IMR-90 (cell line): ENCODE measurements around the gene NCBP2L. TPM values are rescaled to one million over a fixed set of nuclear protein-coding genes. Genes with fewer than 3 reads are reported as not detected.

ENCODE experiments used
- ATAC-seq: fragments of 200-7000 bp; cut with Tn5 transposase; 2 replicates; pipeline ENCODE4 v1.9.1; 2020; ENCODE audit warnings: low read depth, mild to moderate bottlenecking, moderate library complexity
- BruUV-seq: library from RNA; stranded (reverse); fragments of 400-500 nt; replicated peaks from 2 replicates; lab custom pipeline; 2021; lab: Mats Ljungman, UMichigan
- CTCF ChIA-PET: fragments of 300-600 bp; formaldehyde crosslinking; extraction: SDS; loops from one replicate; lab custom pipeline; 2021; ENCODE audit warnings: antibody characterized with exemption; lab: Yijun Ruan, JAX
- POLR2A ChIA-PET: fragments of 300-600 bp; sonication (Branson Sonifier 250); formaldehyde crosslinking; loops from one replicate; lab custom pipeline; 2022; ENCODE audit warnings: antibody characterized with exemption; ENCODE audit not compliant: unreplicated experiment; lab: Charles Lee
- DNase-seq: peaks from one replicate; pipeline ENCODE4 v3.0.0; 2013
- H2AFZ ChIP-seq: replicated peaks from 2 replicates; pipeline ENCODE3; 2013; ENCODE audit warnings: low read length, mild to moderate bottlenecking; ENCODE audit not compliant: poor library complexity
- H2AK5ac ChIP-seq: 2 replicates; pipeline ENCODE4 v1.6.1; 2013; ENCODE audit warnings: low read depth, low read length, inconsistent platforms
- H2AK9ac ChIP-seq: replicated peaks from 2 replicates; pipeline ENCODE3; 2013; ENCODE audit warnings: mild to moderate bottlenecking, low read depth, low read length, moderate library complexity; ENCODE audit not compliant: poor library complexity
- H2BK120ac ChIP-seq: 2 replicates; pipeline ENCODE4 v1.6.1; 2013; ENCODE audit warnings: low read depth, low read length, inconsistent platforms
- H2BK15ac ChIP-seq: 3 replicates; pipeline ENCODE4 v1.6.1; 2013; ENCODE audit warnings: low read depth, low read length, inconsistent platforms
- H2BK20ac ChIP-seq: 2 replicates; pipeline ENCODE4 v1.6.1; 2013; ENCODE audit warnings: low read depth, mild to moderate bottlenecking, inconsistent platforms, low read length, moderate library complexity
- H2BK5ac ChIP-seq: 2 replicates; pipeline ENCODE4 v1.6.1; 2013; ENCODE audit warnings: mild to moderate bottlenecking, low read depth, low read length, inconsistent platforms; ENCODE audit not compliant: poor library complexity, severe bottlenecking
- H3K14ac ChIP-seq: replicated peaks from 2 replicates; pipeline ENCODE4 v1.6.1; 2013; ENCODE audit warnings: low read depth, low read length, inconsistent platforms
- H3K18ac ChIP-seq: 2 replicates; pipeline ENCODE4 v1.6.1; 2013; ENCODE audit warnings: low read depth, low read length, control low read depth
- H3K23ac ChIP-seq: 2 replicates; pipeline ENCODE4 v1.6.1; 2013; ENCODE audit warnings: low read depth, low read length, inconsistent platforms
- H3K27ac ChIP-seq: 2 replicates; pipeline ENCODE4 v1.5.1; 2013; ENCODE audit warnings: mild to moderate bottlenecking, control low read depth, low read length; ENCODE audit not compliant: insufficient read depth
- H3K27me3 ChIP-seq: 2 replicates; pipeline ENCODE4 v1.6.1; 2013; ENCODE audit warnings: low read length; ENCODE audit not compliant: control insufficient read depth, insufficient read depth
- H3K36me3 ChIP-seq: 2 replicates; pipeline ENCODE4 v1.6.1; 2013; ENCODE audit warnings: low read length, mixed read lengths; ENCODE audit not compliant: control insufficient read depth, insufficient read depth
- H3K4ac ChIP-seq: 2 replicates; pipeline ENCODE4 v1.6.1; 2013; ENCODE audit warnings: low read depth, low read length, inconsistent platforms
- H3K4me1 ChIP-seq: 2 replicates; pipeline ENCODE4 v1.6.1; 2013; ENCODE audit warnings: low read length, mixed read lengths; ENCODE audit not compliant: control insufficient read depth, insufficient read depth
- H3K4me2 ChIP-seq: 2 replicates; pipeline ENCODE4 v1.6.1; 2013; ENCODE audit warnings: low read depth, mild to moderate bottlenecking, control low read depth, low read length, moderate library complexity
- H3K4me3 ChIP-seq: 2 replicates; pipeline ENCODE4 v1.5.1; 2013; ENCODE audit warnings: low read depth, mild to moderate bottlenecking, control low read depth, low read length, moderate library complexity; ENCODE audit not compliant: insufficient read depth
- H3K56ac ChIP-seq: 2 replicates; pipeline ENCODE4 v1.6.1; 2013; ENCODE audit warnings: low read length, inconsistent platforms; ENCODE audit not compliant: insufficient read depth; ENCODE audit errors: extremely low read depth
- H3K79me1 ChIP-seq, 2 experiments: 2 replicates each; pipeline ENCODE4 v1.6.1; 2013; ENCODE audit warnings: low read length in 2 of 2, inconsistent platforms in 1 of 2, low read depth in 1 of 2
- H3K9ac ChIP-seq: 2 replicates; pipeline ENCODE4 v1.6.1; 2013; ENCODE audit warnings: low read depth, low read length, control low read depth
- H3K9me1 ChIP-seq: 2 replicates; pipeline ENCODE4 v1.6.1; 2013; ENCODE audit warnings: low read length, inconsistent platforms; ENCODE audit not compliant: insufficient read depth
- H3K9me3 ChIP-seq: 2 replicates; pipeline ENCODE4 v1.6.1; 2013; ENCODE audit warnings: low read length; ENCODE audit not compliant: control insufficient read depth, insufficient read depth
- H4K20me1 ChIP-seq: 2 replicates; pipeline ENCODE4 v1.6.1; 2013; ENCODE audit warnings: low read length, inconsistent platforms; ENCODE audit not compliant: insufficient read depth
- H4K5ac ChIP-seq: 2 replicates; pipeline ENCODE4 v1.6.1; 2013; ENCODE audit warnings: mild to moderate bottlenecking, low read depth, low read length, control low read depth
- H4K8ac ChIP-seq, 2 experiments: 2 replicates each; pipeline ENCODE4 v1.6.1; 2013; ENCODE audit warnings: low read depth in 2 of 2, low read length in 2 of 2, control low read depth in 1 of 2, inconsistent platforms in 1 of 2
- H4K91ac ChIP-seq: 2 replicates; pipeline ENCODE4 v1.6.1; 2013; ENCODE audit warnings: low read depth, low read length, inconsistent platforms; ENCODE audit not compliant: insufficient read depth
- FOS ChIP-seq: fragments of 150-350 bp; IDR thresholded peaks from 2 replicates; pipeline ENCODE4 v1.6.1; 2016; ENCODE audit warnings: low read depth, low read length
- POLR2A ChIP-seq: IDR thresholded peaks from 2 replicates; pipeline ENCODE4 v1.6.1; 2012; ENCODE audit warnings: mild to moderate bottlenecking, low read depth, low read length
- RFX5 ChIP-seq: IDR thresholded peaks from 2 replicates; pipeline ENCODE4 v1.8.0; 2012; ENCODE audit warnings: low read depth, mild to moderate bottlenecking, low read length, moderate library complexity
- WGBS, 2 experiments: methylation state at CpG; one replicate each; pipeline versions ENCODE4 v1.1.5 to v1.1.7; 2013; ENCODE audit warnings: missing lambda C conversion rate in 2 of 2; ENCODE audit not compliant: insufficient read length in 1 of 2; ENCODE audit errors: extremely low coverage in 2 of 2; 5-methylcytosine and 5-hydroxymethylcytosine counted together
- dilution Hi-C: fragments of 300-500 bp; cut with HindIII; formaldehyde crosslinking; loops from one replicate; pipeline ENCODE4 v1.14.3; 2018; ENCODE audit warnings: low sequenced_read_pairs; ENCODE audit not compliant: unreplicated experiment
- in situ Hi-C: fragments of 300-500 bp; cut with MboI; formaldehyde crosslinking; loops from 3 replicates; pipeline ENCODE4 v1.14.3; 2019; ENCODE audit warnings: low sequenced_read_pairs, inconsistent platforms, mixed read lengths
- intact Hi-C: fragments of 100-400 bp; cut with micrococcal nuclease; formaldehyde crosslinking; loops from 2 replicates; pipeline ENCODE4 v1.10.0; 2022
- polyA plus RNA-seq, 3 experiments: library from polyadenylated mRNA; depleted of rRNA; stranded (reverse); fragments of >200 nt; gene quantifications; 2 replicates each; pipeline ENCODE4 v1.2.3, GENCODE V29; 2012; ENCODE audit warnings: low replicate concordance in 1 of 3
- total RNA-seq: library from RNA; depleted of rRNA; stranded (reverse); fragments of >200 nt; gene quantifications from 2 replicates; pipeline ENCODE4 v1.2.3, GENCODE V29; 2012
- TF ChIP-seq, protein P1 (sequence below): conservative IDR thresholded peaks from 2 replicates; pipeline ENCODE4 v1.5.1; 2012; ENCODE audit warnings: mild to moderate bottlenecking, low read depth, low read length, improper control_type of control experiment

NCBP2L gene
- total and polyA plus RNA-seq, 2 of the 4 experiments (the other 2 are of a cell fraction): not detected

DNA sequence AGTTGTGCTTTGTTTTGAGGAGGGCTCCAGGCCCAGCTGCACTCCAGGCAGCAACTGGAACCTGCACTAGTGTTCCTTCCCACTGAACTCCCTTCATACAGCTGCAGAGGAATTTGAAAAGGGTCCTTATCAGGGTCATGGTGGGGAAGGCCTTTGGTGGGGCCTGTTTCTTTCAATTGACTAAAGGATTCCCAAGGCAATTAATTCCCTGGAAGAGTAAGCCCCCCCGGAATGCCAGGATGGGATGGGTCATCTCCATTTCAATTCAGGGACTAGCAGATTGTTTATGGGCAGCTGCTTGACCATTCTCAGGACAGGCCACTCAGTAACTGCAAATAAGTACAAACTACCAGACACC is 47.3 kb upstream of the NCBP2L start:
- Histone ChIP-seq H3K9ac (no peak overlapping the region), H2AK5ac (no peak overlapping the region), H3K79me1 (no peaks in the 10 kb centered on the region), H4K91ac (no peak overlapping the region), H2BK20ac (no peak overlapping the region), H3K4me3 (no peak overlapping the region), H3K9me3 (no peaks in the 10 kb centered on the region), H3K4me1 (peaks cover 7% of the 10 kb centered on the region), H3K18ac (no peak overlapping the region), H3K36me3 (no peaks in the 10 kb centered on the region), H2BK5ac (no peak overlapping the region), H2AK9ac (no peak overlapping the region), H4K8ac (no peak overlapping the region), H3K23ac (no peak overlapping the region), H3K27ac (no peak overlapping the region), H3K9me1 (no peaks in the 10 kb centered on the region), H3K4ac (no peak overlapping the region), H3K56ac (no peak overlapping the region), H4K5ac (no peak overlapping the region), H3K4me2 (no peak overlapping the region), H3K14ac (no peak overlapping the region), H4K20me1 (no peaks in the 10 kb centered on the region), H2AFZ (no peak overlapping the region), H3K27me3 (peaks cover 5% of the 10 kb centered on the region), H2BK15ac (no peak overlapping the region), H2BK120ac (no peak overlapping the region)
- BruUV-seq: no TSS peak
- WGBS, 2 experiments: no CpG with 5 or more reads among the region's 1 CpG
- intact Hi-C loops: no loop called here
- ChIA-PET CTCF (no interaction called here), POLR2A (no interaction called here)
- dilution Hi-C loops: no loop called here
- in situ Hi-C loops: no loop called here
- no peak for DNase-seq
- no peak for ATAC-seq
- TF ChIP-seq, protein P1, sequence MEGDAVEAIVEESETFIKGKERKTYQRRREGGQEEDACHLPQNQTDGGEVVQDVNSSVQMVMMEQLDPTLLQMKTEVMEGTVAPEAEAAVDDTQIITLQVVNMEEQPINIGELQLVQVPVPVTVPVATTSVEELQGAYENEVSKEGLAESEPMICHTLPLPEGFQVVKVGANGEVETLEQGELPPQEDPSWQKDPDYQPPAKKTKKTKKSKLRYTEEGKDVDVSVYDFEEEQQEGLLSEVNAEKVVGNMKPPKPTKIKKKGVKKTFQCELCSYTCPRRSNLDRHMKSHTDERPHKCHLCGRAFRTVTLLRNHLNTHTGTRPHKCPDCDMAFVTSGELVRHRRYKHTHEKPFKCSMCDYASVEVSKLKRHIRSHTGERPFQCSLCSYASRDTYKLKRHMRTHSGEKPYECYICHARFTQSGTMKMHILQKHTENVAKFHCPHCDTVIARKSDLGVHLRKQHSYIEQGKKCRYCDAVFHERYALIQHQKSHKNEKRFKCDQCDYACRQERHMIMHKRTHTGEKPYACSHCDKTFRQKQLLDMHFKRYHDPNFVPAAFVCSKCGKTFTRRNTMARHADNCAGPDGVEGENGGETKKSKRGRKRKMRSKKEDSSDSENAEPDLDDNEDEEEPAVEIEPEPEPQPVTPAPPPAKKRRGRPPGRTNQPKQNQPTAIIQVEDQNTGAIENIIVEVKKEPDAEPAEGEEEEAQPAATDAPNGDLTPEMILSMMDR: no peak
- TF ChIP-seq FOS (no peak), RFX5 (no peak), POLR2A (no peak)
